Measurements from ENCODE around the gene P2RY14. TPM values are rescaled to one million over a fixed set of nuclear protein-coding genes. Genes with fewer than 3 reads are reported as not detected.
"Not testable (repeated sequence)": the region's sequence is repeated elsewhere in the genome, so short reads cannot be mapped to it uniquely, and the experiment has no call there.

P2RY14 gene
- total RNA-seq, 2 donors from 2014 or later = 0.26 to 0.90 TPM

- peak overlapping the region; percentile 51 for H3K27ac Mint-ChIP-seq
- no peak for DNase-seq
Measured at GRCh38 chr3:151265866-151266265, 12.5 kb downstream of the P2RY14 start.

GRCh38 chr3:151265166-151265565, 13.2 kb downstream of the P2RY14 start:
- Mint-ChIP-seq H3K4me3 (no peak overlapping the region), H3K27me3 (peaks cover 12% of the 10 kb centered on the region), H3K27ac (peak overlapping the region; percentile 51), H3K4me1 (peaks cover 16% of the 10 kb centered on the region), H3K36me3 (ENCODE audit: low read depth) (peaks cover 4% of the 10 kb centered on the region)
- DNase-seq (no peak), ATAC-seq (no peak)
- H3K9me3 ChIP-seq (ENCODE audit: control insufficient read depth, low read length, poor library complexity, severe bottlenecking) = no peaks in the 10 kb centered on the region

More at GRCh38 chr3:151265866-151266265, 12.5 kb downstream of the P2RY14 start:
- Mint-ChIP-seq H3K36me3 (ENCODE audit: low read depth) (peaks cover 2% of the 10 kb centered on the region), H3K4me3 (peak overlapping the region; percentile 36), H3K4me1 (peaks cover 19% of the 10 kb centered on the region), H3K27me3 (peaks cover 9% of the 10 kb centered on the region)
- no peaks in the 10 kb centered on the region for H3K9me3 ChIP-seq (ENCODE audit: control insufficient read depth, low read length, poor library complexity, severe bottlenecking)
- ATAC-seq = peak; percentile 73

- ATAC-seq = no peak
- no peak for DNase-seq
- no peak overlapping the region for H3K4me3 Mint-ChIP-seq
- peaks cover 18% of the 10 kb centered on the region for H3K27me3 Mint-ChIP-seq
- H3K27ac Mint-ChIP-seq = peak overlapping the region; percentile 51
- H3K36me3 Mint-ChIP-seq (ENCODE audit: low read depth) = peaks cover 8% of the 10 kb centered on the region
- peaks cover 16% of the 10 kb centered on the region for H3K4me1 Mint-ChIP-seq
- no peaks in the 10 kb centered on the region for H3K9me3 ChIP-seq (ENCODE audit: control insufficient read depth, low read length, poor library complexity, severe bottlenecking)
Measured at GRCh38 chr3:151264605-151265004, 13.7 kb downstream of the P2RY14 start.

GRCh38 chr3:151262871-151263525, 15.3 kb downstream of the P2RY14 start:
- Mint-ChIP-seq H3K4me1 (peaks cover 10% of the 10 kb centered on the region), H3K4me3 (no peak overlapping the region), H3K36me3 (ENCODE audit: low read depth) (peaks cover 8% of the 10 kb centered on the region), H3K27ac (no peak overlapping the region), H3K27me3 (peaks cover 20% of the 10 kb centered on the region)
- no peaks in the 10 kb centered on the region for H3K9me3 ChIP-seq (ENCODE audit: control insufficient read depth, low read length, poor library complexity, severe bottlenecking)
- ATAC-seq = no peak
- DNase-seq = no peak

- no peak for DNase-seq
- ATAC-seq = no peak
- H3K27me3 Mint-ChIP-seq = peaks cover 26% of the 10 kb centered on the region
- H3K27ac Mint-ChIP-seq = no peak overlapping the region
- no peaks in the 10 kb centered on the region for H3K9me3 ChIP-seq (ENCODE audit: control insufficient read depth, low read length, poor library complexity, severe bottlenecking)
- H3K4me1 Mint-ChIP-seq = peaks cover 4% of the 10 kb centered on the region
- H3K4me3 Mint-ChIP-seq = no peak overlapping the region
- peaks cover 8% of the 10 kb centered on the region for H3K36me3 Mint-ChIP-seq (ENCODE audit: low read depth)
Measured at GRCh38 chr3:151259664-151260063, 18.7 kb downstream of the P2RY14 start.

GRCh38 chr3:151256749-151257148, 21.6 kb downstream of the P2RY14 start:
- no peak overlapping the region for H3K27ac Mint-ChIP-seq
- no peak for DNase-seq
- no peak overlapping the region for H3K4me3 Mint-ChIP-seq
- ATAC-seq = no peak
- peaks cover 23% of the 10 kb centered on the region for H3K27me3 Mint-ChIP-seq
- H3K9me3 ChIP-seq (ENCODE audit: control insufficient read depth, low read length, poor library complexity, severe bottlenecking) = no peaks in the 10 kb centered on the region
- H3K36me3 Mint-ChIP-seq (ENCODE audit: low read depth) = peaks cover 6% of the 10 kb centered on the region
- H3K4me1 Mint-ChIP-seq = peaks cover 4% of the 10 kb centered on the region

DNA sequence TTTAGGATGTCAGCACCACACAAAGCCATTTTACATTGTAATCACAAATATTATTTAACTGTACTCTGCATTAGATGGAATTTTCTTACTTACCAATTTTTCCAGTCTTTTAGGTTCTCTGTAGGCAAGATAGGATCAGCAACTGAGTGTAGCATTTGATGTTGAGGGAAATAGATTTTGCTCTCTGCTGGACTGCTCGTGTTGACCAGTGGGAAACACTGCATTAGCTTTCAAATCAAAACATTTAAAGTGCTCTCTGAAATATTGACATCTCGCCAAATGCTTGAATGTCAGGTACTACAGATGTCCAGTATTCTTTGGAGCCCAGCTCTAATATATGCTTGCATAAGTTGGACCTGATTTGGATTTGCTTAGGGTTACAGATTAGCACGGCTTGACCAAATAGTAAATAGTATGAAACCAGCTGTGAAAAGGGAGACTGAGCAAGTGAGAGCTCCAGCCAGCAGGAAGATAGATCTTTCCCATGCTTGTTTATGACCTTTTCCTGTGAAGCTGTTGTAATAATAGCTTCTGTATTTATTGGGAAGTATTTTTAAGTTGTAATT, 29.5 kb downstream of the P2RY14 start:
- Mint-ChIP-seq H3K4me3 (no peak overlapping the region), H3K27me3 (peaks cover 5% of the 10 kb centered on the region), H3K36me3 (ENCODE audit: low read depth) (no peaks in the 10 kb centered on the region), H3K4me1 (peaks cover 2% of the 10 kb centered on the region), H3K27ac (no peak overlapping the region)
- DNase-seq (no peak), ATAC-seq (no peak)
- no peaks in the 10 kb centered on the region for H3K9me3 ChIP-seq (ENCODE audit: control insufficient read depth, low read length, poor library complexity, severe bottlenecking)

- not testable (repeated sequence) for DNase-seq; H3K36me3 Mint-ChIP-seq (ENCODE audit: low read depth); H3K9me3 ChIP-seq (ENCODE audit: control insufficient read depth, low read length, poor library complexity, severe bottlenecking); ATAC-seq; H3K27ac Mint-ChIP-seq; H3K4me1 Mint-ChIP-seq; H3K27me3 Mint-ChIP-seq; H3K4me3 Mint-ChIP-seq
Measured at GRCh38 chr3:151242006-151242405, 36.3 kb downstream of the P2RY14 start.

GRCh38 chr3:151236736-151237135, 41.6 kb downstream of the P2RY14 start:
- Mint-ChIP-seq H3K27me3 (no peaks in the 10 kb centered on the region), H3K27ac (no peak overlapping the region), H3K4me3 (no peak overlapping the region), H3K4me1 (peaks cover 8% of the 10 kb centered on the region), H3K36me3 (ENCODE audit: low read depth) (no peaks in the 10 kb centered on the region)
- ATAC-seq (no peak), DNase-seq (no peak)
- H3K9me3 ChIP-seq (ENCODE audit: control insufficient read depth, low read length, poor library complexity, severe bottlenecking) = no peaks in the 10 kb centered on the region

DNA sequence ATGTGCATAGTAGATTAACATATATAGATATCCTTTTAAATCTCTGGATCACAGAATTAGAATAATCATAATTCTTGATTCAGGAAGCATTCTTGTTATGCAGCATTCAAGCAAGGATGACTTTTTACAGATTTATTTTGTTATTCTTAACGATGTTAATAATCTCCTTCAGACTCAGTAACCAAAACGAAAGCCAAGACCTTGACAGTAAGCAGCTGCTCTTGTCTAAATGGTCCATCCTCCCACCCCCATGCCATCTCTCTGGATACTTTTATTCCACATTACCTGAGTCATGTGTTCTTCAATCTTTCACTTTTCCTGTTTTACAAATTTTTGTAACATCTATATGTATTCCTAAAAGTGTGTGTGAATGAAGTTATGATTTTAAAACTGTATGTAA, 42.0 kb downstream of the P2RY14 start:
- H3K9me3 ChIP-seq (ENCODE audit: control insufficient read depth, low read length, poor library complexity, severe bottlenecking) = no peaks in the 10 kb centered on the region
- Mint-ChIP-seq H3K4me1 (peaks cover 10% of the 10 kb centered on the region), H3K4me3 (no peak overlapping the region), H3K36me3 (ENCODE audit: low read depth) (no peaks in the 10 kb centered on the region), H3K27ac (no peak overlapping the region), H3K27me3 (no peaks in the 10 kb centered on the region)
- DNase-seq = no peak
- no peak for ATAC-seq

DNA sequence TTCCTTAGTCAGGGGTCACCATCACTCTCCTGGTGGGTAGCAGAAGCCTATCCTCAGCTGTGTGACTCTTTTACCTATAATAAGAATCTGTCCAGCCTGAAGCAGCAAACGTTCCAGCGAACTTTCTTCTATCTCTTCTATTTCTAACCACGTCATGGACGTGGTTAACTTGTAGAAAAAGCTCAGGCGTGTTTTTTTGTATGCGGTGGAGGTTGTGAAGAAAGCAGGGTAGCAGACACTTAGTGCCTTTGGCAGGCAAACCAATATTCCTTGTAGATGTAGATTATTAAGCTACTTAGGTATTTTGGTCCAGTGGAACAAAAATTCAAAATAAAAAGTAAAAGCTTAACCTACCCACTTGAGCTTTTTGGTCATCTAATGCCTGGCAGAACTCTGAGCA, 43.5 kb downstream of the P2RY14 start:
- no peaks in the 10 kb centered on the region for H3K27me3 Mint-ChIP-seq
- H3K4me1 Mint-ChIP-seq = peaks cover 19% of the 10 kb centered on the region
- no peaks in the 10 kb centered on the region for H3K36me3 Mint-ChIP-seq (ENCODE audit: low read depth)
- no peaks in the 10 kb centered on the region for H3K9me3 ChIP-seq (ENCODE audit: control insufficient read depth, low read length, poor library complexity, severe bottlenecking)
- no peak overlapping the region for H3K27ac Mint-ChIP-seq
- ATAC-seq (no peak), DNase-seq (no peak)
- H3K4me3 Mint-ChIP-seq = no peak overlapping the region

DNA sequence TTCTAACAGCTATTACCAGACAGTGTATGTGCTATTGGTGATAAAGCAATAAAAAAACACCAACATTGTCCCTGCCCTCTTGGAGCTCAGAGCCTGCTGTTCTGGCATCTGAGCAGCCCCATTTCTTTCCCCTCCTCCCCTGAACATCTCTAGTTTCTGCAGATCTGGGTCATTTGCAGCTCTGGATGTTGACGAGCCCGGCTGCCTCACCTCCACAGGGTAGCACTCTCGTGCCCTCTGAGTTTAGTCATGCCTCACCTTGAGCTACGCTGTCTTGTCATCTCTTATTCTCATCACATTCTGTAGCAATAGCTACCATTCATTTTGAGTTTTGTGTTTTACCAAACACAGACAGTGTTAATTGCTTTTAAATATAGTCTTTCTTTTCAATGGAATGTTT, 45.4 kb downstream of the P2RY14 start:
- Mint-ChIP-seq H3K4me3 (no peak overlapping the region), H3K27ac (peak overlapping the region; percentile 34), H3K4me1 (peaks cover 20% of the 10 kb centered on the region), H3K36me3 (ENCODE audit: low read depth) (no peaks in the 10 kb centered on the region), H3K27me3 (no peaks in the 10 kb centered on the region)
- no peak for ATAC-seq
- DNase-seq = no peak
- no peaks in the 10 kb centered on the region for H3K9me3 ChIP-seq (ENCODE audit: control insufficient read depth, low read length, poor library complexity, severe bottlenecking)

- not testable (repeated sequence) for H3K27ac Mint-ChIP-seq; ATAC-seq; H3K27me3 Mint-ChIP-seq; DNase-seq; H3K9me3 ChIP-seq (ENCODE audit: control insufficient read depth, low read length, poor library complexity, severe bottlenecking); H3K36me3 Mint-ChIP-seq (ENCODE audit: low read depth); H3K4me3 Mint-ChIP-seq
- peaks cover 26% of the 10 kb centered on the region for H3K4me1 Mint-ChIP-seq
Measured at GRCh38 chr3:151232403-151232802, 45.9 kb downstream of the P2RY14 start.

DNA sequence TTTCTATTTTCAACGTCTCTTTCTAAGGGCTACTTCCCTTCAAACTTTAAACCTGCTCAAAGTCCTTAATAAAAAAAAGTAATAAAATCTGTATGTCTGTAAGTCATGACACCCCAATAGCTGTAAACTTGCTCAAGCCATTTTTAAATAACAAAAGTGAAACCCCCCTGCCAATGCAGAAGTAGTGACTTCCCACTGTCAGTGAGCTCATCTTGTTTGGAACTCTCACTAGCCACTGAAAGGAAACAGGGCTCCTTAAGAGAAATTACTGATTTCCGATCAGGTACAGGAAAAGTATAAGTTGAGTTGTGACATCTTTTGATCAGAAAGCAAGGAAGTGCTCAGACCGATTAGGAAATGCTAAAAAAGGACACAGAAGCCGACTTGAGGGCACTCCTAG, 47.7 kb downstream of the P2RY14 start:
- H3K27me3 Mint-ChIP-seq = no peaks in the 10 kb centered on the region
- peak overlapping the region; percentile 95 for H3K27ac Mint-ChIP-seq
- peaks cover 3% of the 10 kb centered on the region for H3K36me3 Mint-ChIP-seq (ENCODE audit: low read depth)
- no peaks in the 10 kb centered on the region for H3K9me3 ChIP-seq (ENCODE audit: control insufficient read depth, low read length, poor library complexity, severe bottlenecking)
- peak overlapping the region; percentile 72 for H3K4me3 Mint-ChIP-seq
- ATAC-seq (no peak), DNase-seq (no peak)
- H3K4me1 Mint-ChIP-seq = peaks cover 37% of the 10 kb centered on the region
